ENCODE results near the gene ALOX5.
"Not testable (repeated sequence)": the region's sequence is repeated elsewhere in the genome, so short reads cannot be mapped to it uniquely, and the experiment has no call there.

ALOX5 gene

GRCh38 chr10:45375101-45375500, 1.1 kb downstream of the ALOX5 start:
- DNase-seq = no peak

DNA sequence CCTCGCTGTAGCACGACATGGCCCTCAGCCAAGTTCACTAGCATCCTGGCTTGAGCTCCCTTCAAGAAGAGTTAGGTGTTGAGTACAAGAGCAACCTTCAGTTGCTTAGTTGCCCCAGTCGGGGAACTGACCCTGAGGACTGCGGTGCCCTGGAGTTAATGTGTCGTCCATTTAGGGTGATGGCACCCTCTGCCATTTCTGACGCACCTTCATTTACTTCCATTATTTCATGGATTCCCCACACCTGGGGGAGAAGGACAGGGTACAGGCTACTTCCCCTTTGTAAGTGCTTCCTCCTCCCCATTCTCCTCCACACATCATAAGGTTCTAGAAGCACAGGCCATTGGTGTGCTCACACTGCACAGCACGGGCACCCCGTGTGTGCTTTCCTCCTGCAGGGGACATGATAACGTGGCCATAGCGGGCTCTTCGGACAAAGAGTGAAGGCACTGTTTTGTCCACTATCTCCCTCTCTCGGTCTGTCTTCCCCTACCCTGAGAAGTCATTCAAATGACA, 1.8 kb downstream of the ALOX5 start:
- no peak for DNase-seq

GRCh38 chr10:45376371-45376801, 2.4 kb downstream of the ALOX5 start:
- peak; percentile 10 for DNase-seq

DNA sequence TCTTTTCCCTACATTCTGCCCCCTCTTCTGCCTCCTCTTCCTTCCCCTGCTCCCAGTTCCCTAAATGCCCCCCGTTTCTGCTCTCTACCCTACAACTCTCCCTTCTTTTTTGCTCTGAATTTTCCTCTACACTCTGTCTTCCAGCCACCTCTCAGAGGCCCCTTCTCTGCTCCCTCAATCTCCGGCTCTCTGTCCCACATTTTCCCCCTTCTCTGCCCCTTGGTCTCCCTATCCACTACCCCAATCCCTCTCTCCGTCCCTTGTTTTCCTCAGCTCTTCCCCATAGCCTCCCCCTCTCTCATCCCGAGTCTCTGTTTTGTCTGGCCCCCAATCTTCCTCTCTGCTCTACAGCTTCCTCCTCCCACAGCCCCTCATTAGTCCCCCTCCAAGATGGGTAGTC, 3.3 kb downstream of the ALOX5 start:
- DNase-seq = no peak

DNA sequence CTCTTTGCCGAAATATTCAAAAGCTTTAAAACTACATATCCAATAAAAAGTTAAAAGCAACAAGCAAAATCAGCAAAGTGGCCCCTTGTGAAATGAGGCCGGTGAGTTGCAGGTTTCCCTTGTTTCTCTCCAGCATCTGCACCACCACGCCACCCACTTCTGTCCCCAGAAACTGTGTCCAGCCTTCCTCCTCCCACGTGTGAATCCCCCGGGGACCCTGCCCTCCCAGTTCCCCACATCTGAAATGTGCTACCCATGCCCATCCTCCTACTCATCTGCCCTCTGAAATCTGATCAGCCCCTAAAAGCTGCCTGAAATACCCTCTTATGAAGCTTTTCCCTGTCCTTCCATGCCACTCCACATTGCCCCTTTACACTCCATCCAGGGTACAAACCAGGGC, 3.8 kb downstream of the ALOX5 start:
- no peak for DNase-seq

DNA sequence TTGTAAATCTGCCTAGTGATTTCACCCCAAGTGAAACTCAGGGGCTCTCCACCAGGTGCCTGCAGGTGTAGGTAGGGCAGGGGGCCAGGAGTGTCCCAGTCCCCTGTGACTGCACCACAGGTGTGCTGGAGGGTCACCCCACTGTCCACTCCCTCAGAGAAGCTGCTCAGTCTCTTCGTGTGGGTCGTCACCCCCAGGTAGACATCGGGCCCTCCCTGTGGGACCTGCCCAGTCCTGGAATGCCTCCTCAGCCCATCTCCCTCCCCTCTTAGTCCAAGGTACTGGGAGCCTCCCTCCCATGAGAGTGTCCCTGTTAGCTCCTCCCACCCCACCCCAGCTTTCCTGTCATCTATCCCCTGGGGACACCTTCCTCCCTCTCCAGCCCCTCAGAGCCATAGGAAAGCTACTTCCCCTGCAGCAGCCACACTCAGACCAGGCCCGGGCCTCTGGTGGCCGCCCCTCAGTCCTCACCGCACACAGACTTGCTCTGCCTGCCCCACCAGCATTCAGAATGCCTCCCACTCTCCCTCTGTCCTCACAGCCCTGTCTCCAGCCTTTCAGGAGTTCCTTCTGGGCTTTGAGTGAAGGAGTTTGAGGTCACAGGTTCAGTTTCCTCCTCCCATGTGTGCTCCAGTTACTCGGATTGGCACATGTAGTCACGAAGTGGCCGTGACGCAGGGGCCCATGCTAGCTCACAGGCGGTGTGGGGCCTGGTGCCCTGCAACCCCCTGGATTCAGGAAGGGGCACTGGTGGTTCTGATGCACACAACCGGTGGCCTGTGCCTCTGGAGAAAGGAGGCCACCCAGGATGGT, 5.1 kb downstream of the ALOX5 start:
- DNase-seq = no peak

GRCh38 chr10:45379891-45380540, 6.0 kb downstream of the ALOX5 start:
- DNase-seq = peak; percentile 6

DNA sequence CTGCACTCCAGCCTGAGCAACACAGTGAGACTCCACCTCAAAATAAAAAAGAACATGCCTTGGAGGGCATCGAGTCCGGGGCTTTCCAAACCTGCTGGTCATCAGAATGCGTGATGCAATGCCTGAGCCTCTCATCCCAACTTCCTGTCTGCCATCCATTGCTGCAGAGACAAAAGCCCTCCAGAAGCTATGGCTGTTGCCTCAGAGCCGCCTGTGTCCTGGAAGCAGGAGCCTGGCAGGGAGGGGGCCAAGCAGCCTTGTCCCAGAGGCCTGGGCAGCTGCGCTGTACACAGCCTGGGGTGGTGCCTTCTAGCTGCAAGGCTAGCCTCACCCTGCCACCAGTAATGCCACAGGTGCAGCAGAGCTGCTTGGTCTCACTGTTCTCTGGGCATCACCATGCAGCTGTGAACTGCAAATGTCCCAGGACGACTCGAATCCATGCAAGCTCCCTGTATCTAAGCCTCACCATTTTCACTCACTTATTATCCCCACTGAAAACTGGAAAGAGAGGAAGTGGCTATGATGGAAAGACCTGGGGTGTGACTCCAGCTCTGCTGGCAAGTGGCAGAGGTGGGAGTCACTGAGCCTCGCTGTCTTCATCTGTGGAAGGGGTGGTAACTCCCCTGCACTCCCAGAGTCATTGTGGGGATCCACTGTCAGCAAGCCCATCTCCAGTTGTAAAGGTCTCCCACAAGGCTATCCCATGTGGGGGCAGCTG, 7.0 kb downstream of the ALOX5 start:
- DNase-seq = no peak

DNA sequence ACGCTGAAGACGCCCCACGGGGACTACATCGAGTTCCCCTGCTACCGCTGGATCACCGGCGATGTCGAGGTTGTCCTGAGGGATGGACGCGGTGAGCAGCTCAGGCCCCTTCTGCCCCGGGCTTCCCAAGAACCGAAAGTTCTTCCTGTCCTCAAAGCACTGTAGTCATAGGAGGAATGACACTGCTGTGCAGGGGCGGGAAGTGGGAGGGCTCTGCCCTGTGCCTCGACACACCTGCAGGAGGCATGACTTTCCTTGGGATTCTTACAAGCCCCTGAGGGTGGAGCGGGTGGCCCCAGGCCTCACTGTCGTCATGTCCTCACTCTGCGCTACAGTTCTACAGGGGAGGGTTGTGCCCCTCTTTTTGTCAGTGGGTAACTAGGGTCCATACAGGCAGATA, 8.6 kb downstream of the ALOX5 start:
- no peak for DNase-seq

DNA sequence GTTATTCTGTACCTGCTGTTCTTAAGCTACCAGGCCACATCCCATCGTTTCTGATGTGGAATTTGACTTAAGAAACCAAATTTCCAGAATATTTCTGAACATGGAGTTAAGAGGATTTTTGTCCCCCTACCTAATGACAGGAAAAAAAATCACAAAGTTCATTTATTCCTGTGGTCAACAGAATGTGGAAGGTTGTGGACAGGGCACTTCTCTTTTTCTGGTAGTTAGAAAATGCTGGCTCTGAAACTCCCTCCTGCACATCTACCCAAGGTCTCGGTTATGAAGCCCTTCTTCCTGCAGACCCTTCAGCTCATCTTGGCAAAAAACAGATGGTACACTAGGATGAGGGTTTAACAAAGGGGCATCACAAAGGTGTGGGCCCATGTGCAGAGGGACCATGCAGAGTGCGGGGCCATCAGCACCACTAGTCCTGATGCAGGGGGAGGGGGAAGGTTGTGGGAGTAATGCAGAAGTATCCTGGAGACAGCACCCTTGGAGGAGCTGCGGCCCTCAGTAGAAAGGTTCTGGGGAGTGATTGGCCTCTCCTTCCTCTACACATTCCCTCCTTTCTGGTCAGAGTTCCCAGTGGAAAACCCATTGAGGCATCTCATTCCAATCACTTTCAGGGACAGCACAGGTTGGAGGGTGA, 9.8 kb downstream of the ALOX5 start:
- DNase-seq = no peak

GRCh38 chr10:45386657-45387056, 12.6 kb downstream of the ALOX5 start:
- DNase-seq = no peak

- no peak for DNase-seq
Measured at GRCh38 chr10:45387096-45387893, 13.3 kb downstream of the ALOX5 start.

GRCh38 chr10:45389671-45390070, 15.7 kb downstream of the ALOX5 start:
- not testable (repeated sequence) for DNase-seq

DNA sequence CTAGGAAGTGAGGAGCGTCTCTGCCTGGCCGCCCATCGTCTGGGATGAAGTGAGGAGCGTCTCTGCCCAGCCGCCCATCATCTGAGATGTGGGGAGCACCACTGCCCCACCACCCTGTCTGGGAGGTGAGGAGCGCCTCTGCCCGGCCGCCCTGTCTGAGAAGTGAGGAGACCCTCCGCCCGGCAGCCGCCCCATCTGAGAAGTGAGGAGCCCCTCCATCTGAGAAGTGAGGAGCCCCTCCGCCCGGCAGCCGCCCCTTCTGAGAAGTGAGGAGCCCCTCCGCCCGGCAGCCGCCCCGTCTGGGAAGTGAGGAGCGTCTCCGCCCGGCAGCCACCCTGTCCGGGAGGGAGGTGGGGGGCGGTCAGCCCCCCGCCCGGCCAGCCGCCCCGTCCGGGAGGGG, 17.6 kb downstream of the ALOX5 start:
- DNase-seq = not testable (repeated sequence)

DNA sequence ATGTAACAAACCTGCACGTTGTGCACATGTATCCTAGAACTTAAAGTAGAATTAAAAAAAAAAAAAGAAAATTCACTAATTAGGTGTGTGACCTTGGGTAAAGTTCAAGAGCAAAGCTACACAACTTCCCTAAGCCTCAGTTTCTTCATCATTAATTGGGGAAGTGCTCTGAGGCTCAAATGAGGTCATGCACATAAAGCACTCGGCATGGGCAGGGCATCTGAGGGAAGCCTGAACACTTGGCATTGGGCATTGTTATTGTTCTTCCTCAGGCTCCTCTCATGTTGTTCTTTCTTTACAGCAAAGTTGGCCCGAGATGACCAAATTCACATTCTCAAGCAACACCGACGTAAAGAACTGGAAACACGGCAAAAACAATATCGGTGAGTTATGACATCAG, 21.5 kb downstream of the ALOX5 start:
- no peak for DNase-seq

DNA sequence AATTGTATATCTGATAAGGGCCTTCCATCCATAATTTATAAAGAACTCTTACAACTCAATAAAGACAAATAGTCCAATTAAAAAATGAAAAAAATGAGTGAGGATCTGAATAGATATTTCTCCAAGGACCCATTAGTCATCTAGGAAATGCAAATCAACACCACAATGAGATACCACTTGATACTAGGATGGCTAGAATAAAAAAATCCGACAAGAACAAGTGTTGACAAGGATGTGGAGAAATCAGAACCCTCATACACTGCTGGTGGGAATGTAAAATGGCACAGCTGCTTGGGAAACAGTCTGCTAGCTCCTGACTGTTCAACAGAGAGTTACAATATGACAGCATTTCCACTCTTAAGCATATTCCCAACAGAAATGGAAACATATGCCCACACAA, 24.6 kb downstream of the ALOX5 start:
- no peak for DNase-seq

GRCh38 chr10:45399113-45399512, 25.1 kb downstream of the ALOX5 start:
- no peak for DNase-seq

GRCh38 chr10:45403151-45403550, 29.1 kb downstream of the ALOX5 start:
- no peak for DNase-seq

- no peak for DNase-seq
Measured at GRCh38 chr10:45404087-45404769, 30.2 kb downstream of the ALOX5 start.

GRCh38 chr10:45404770-45405120, 30.7 kb downstream of the ALOX5 start:
- DNase-seq = no peak

- DNase-seq = no peak
Measured at GRCh38 chr10:45407542-45407941, 33.5 kb downstream of the ALOX5 start.
